ENCODE results near the gene ANKRD11.

ANKRD11 gene

DNA sequence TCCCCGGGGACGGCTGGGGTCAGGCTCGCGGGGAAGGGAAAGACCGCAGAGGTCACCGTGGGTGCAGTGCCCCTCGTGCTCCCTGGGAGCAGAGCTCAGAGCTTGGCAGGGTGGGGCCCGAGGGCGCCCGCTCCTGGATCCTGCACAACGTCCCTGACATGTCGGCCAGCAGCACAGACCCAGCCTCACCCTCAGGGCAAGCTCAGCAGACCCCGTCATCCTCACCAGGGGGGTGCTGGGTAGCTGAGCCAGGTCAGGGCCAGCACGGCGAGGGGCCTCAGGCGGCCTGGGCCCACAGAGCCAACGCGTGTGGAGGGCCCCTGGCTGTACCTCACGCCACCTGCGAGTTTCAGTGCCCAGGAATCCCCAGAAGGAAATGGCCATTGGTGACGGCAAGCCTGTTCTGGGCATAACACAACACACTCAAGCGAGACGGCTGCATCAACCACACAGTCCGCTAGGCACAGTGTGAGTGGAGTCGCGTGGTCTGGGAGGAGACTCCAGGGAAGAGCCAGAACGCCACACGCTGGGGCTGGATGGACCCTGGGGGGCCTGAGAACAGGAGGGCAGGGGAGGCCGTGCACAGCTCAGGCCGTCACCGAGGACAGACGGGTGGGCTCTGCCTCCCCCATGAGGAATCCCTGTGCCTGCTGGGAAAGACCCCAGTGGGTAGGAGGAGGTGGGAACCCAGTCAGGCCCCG, 212.6 kb downstream of the ANKRD11 start:
- Histone ChIP-seq H3K9ac (ENCODE audit: low read length) (no peak overlapping the region), H3K9me3 (ENCODE audit: insufficient read depth, low read length) (no peaks in the 10 kb centered on the region), H2AFZ (ENCODE audit: low read depth, low read length, severe bottlenecking) (no peak overlapping the region), H3K79me2 (ENCODE audit: insufficient read depth, low read length) (no peaks in the 10 kb centered on the region), H3K36me3 (ENCODE audit: low read length) (no peaks in the 10 kb centered on the region), H3K9me2 (replicated peaks; ENCODE audit: insufficient read depth, low read length) (no peaks in the 10 kb centered on the region), H3K4me2 (ENCODE audit: low read depth, low read length, poor library complexity, severe bottlenecking) (no peak overlapping the region), H3K27me3 (ENCODE audit: low read length) (no peaks in the 10 kb centered on the region), H3F3A (ENCODE audit: insufficient read depth) (no peaks in the 10 kb centered on the region), H3K27ac (ENCODE audit: low read depth, low read length) (no peak overlapping the region), H3K4me3 (ENCODE audit: insufficient read depth, low read length, poor library complexity, severe bottlenecking) (no peak overlapping the region), H4K20me1 (ENCODE audit: low read depth, low read length) (no peaks in the 10 kb centered on the region; the same call in 1 of the 2 replicates)
- no peak for TF ChIP-seq EZH2phosphoT487 (conservative IDR thresholded peaks at IDR 0.05; ENCODE audit: low read length)
- TF ChIP-seq, protein P1, sequence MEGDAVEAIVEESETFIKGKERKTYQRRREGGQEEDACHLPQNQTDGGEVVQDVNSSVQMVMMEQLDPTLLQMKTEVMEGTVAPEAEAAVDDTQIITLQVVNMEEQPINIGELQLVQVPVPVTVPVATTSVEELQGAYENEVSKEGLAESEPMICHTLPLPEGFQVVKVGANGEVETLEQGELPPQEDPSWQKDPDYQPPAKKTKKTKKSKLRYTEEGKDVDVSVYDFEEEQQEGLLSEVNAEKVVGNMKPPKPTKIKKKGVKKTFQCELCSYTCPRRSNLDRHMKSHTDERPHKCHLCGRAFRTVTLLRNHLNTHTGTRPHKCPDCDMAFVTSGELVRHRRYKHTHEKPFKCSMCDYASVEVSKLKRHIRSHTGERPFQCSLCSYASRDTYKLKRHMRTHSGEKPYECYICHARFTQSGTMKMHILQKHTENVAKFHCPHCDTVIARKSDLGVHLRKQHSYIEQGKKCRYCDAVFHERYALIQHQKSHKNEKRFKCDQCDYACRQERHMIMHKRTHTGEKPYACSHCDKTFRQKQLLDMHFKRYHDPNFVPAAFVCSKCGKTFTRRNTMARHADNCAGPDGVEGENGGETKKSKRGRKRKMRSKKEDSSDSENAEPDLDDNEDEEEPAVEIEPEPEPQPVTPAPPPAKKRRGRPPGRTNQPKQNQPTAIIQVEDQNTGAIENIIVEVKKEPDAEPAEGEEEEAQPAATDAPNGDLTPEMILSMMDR (IDR thresholded peaks at IDR 0.05; ENCODE audit: insufficient read depth, low read length, poor library complexity, severe bottlenecking) = no peak

DNA sequence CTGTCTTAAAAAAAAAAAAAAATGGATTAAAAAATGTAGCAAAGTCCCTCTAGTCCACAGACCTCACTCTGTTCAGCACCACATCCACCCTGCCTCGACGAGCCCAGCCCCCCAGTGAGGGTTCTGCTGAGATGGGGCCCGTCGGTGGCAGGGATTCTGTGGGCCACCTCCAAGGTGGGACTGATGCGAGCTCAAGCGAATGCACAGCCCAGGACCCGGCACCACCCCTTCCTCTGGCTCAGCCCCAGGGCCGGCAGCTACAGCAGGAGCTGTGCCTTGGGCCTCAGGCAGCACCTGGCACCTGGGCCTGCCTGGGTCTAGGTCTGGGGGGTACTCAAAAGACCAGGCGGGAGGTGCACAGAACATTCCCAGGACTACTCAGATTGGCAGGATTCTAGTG, 213.3 kb downstream of the ANKRD11 start:
- no peak overlapping the region for H3K9ac ChIP-seq (ENCODE audit: low read length)
- no peaks in the 10 kb centered on the region for H3K36me3 ChIP-seq (ENCODE audit: low read length)
- no peaks in the 10 kb centered on the region for H3K9me3 ChIP-seq (ENCODE audit: insufficient read depth, low read length)
- H3K79me2 ChIP-seq (ENCODE audit: insufficient read depth, low read length) = no peaks in the 10 kb centered on the region
- no peak overlapping the region for H3K27ac ChIP-seq (ENCODE audit: low read depth, low read length)
- no peaks in the 10 kb centered on the region for H3F3A ChIP-seq (ENCODE audit: insufficient read depth)
- no peak overlapping the region for H3K4me2 ChIP-seq (ENCODE audit: low read depth, low read length, poor library complexity, severe bottlenecking)
- no peak for TF ChIP-seq EZH2phosphoT487 (conservative IDR thresholded peaks at IDR 0.05; ENCODE audit: low read length)
- TF ChIP-seq, protein P1 (IDR thresholded peaks at IDR 0.05; ENCODE audit: insufficient read depth, low read length, poor library complexity, severe bottlenecking) = no peak
- no peaks in the 10 kb centered on the region for H3K9me2 ChIP-seq (replicated peaks; ENCODE audit: insufficient read depth, low read length)
- H4K20me1 ChIP-seq (ENCODE audit: low read depth, low read length) = no peaks in the 10 kb centered on the region; the same call in 1 of the 2 replicates
- no peaks in the 10 kb centered on the region for H3K27me3 ChIP-seq (ENCODE audit: low read length)
- H3K4me3 ChIP-seq (ENCODE audit: insufficient read depth, low read length, poor library complexity, severe bottlenecking) = no peak overlapping the region
- H2AFZ ChIP-seq (ENCODE audit: low read depth, low read length, severe bottlenecking) = no peak overlapping the region

DNA sequence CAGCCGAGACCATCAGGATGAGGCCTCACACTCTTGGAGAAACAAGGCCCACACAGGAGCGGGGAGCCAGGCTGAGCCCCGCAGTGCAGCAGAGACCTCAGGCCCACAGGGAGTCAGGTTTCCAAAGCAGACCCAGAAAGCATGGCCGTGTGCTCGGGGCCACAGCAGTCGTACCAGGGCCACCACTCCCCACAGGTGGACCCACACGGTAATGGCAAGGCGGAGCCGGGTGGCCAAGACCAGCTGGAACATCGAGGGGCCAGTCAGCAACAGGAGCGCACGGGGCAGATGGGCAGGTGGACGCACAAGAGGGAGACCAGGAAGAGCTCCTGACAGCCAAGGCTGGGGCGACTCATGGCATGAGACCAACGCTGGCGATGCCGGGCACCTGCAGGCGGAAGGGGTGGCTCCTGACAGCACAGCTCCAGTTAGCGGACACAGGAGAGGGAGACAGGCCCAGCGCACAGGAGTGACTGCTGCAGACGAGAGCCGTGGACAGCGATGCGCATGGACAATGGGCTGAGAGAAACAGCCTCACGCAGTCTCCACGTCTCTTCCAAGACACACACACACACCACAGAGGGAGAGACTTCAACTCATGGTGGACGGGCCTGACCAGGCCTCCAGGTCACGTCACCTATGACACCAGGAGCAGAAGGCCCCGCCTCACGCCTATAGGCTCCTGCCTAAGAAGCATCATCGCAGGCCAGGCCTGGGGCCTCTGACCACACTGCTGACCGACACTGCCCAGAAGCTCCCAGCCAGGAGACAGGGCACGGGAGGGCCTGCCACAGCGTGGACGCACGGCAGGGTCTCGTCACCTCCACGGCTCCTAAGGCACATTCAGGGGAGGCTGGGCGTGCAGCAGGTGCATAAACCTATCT, 214.3 kb downstream of the ANKRD11 start:
- TF ChIP-seq EZH2phosphoT487 (conservative IDR thresholded peaks at IDR 0.05; ENCODE audit: low read length) = no peak
- no peak overlapping the region for H3K4me2 ChIP-seq (ENCODE audit: low read depth, low read length, poor library complexity, severe bottlenecking)
- no peaks in the 10 kb centered on the region for H3K9me3 ChIP-seq (ENCODE audit: insufficient read depth, low read length)
- no peak overlapping the region for H3K9ac ChIP-seq (ENCODE audit: low read length)
- H3K9me2 ChIP-seq (replicated peaks; ENCODE audit: insufficient read depth, low read length) = no peaks in the 10 kb centered on the region
- no peaks in the 10 kb centered on the region; the same call in 1 of the 2 replicates for H4K20me1 ChIP-seq (ENCODE audit: low read depth, low read length)
- H2AFZ ChIP-seq (ENCODE audit: low read depth, low read length, severe bottlenecking) = no peak overlapping the region
- H3K36me3 ChIP-seq (ENCODE audit: low read length) = no peaks in the 10 kb centered on the region
- H3K79me2 ChIP-seq (ENCODE audit: insufficient read depth, low read length) = no peaks in the 10 kb centered on the region
- no peak overlapping the region for H3K27ac ChIP-seq (ENCODE audit: low read depth, low read length)
- no peaks in the 10 kb centered on the region for H3F3A ChIP-seq (ENCODE audit: insufficient read depth)
- no peak overlapping the region for H3K4me3 ChIP-seq (ENCODE audit: insufficient read depth, low read length, poor library complexity, severe bottlenecking)
- H3K27me3 ChIP-seq (ENCODE audit: low read length) = no peaks in the 10 kb centered on the region

DNA sequence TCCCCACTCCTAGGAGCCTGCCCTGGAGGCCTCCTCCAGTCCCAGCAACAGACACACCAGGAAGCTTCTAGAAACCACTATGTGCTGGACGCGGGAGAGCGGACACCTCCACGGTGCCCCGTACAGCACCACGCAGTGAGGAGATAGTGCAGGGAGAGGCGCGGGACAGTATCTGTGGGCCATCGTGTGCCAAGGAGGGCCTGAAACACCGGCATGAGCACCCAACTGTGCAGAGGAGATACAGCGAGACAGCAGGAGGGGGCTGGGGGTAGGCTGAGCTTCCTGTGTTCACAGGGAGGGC, 215.1 kb downstream of the ANKRD11 start:
- Histone ChIP-seq H3K4me3 (ENCODE audit: insufficient read depth, low read length, poor library complexity, severe bottlenecking) (no peak overlapping the region), H3K4me2 (ENCODE audit: low read depth, low read length, poor library complexity, severe bottlenecking) (no peak overlapping the region), H3K79me2 (ENCODE audit: insufficient read depth, low read length) (no peaks in the 10 kb centered on the region), H2AFZ (ENCODE audit: low read depth, low read length, severe bottlenecking) (no peak overlapping the region), H3K27ac (ENCODE audit: low read depth, low read length) (no peak overlapping the region), H3K27me3 (ENCODE audit: low read length) (no peaks in the 10 kb centered on the region), H3K36me3 (ENCODE audit: low read length) (no peaks in the 10 kb centered on the region), H3K9me2 (replicated peaks; ENCODE audit: insufficient read depth, low read length) (no peaks in the 10 kb centered on the region), H3K9ac (ENCODE audit: low read length) (no peak overlapping the region), H3F3A (ENCODE audit: insufficient read depth) (no peaks in the 10 kb centered on the region), H4K20me1 (ENCODE audit: low read depth, low read length) (no peaks in the 10 kb centered on the region; the same call in 1 of the 2 replicates), H3K9me3 (ENCODE audit: insufficient read depth, low read length) (no peaks in the 10 kb centered on the region)
- TF ChIP-seq, protein P1 (IDR thresholded peaks at IDR 0.05; ENCODE audit: insufficient read depth, low read length, poor library complexity, severe bottlenecking) = no peak
- no peak for TF ChIP-seq EZH2phosphoT487 (conservative IDR thresholded peaks at IDR 0.05; ENCODE audit: low read length)

Measured in SU-DHL-6 (cell line).